ENCODE data around the gene RPL27. TPM values are rescaled to one million over a fixed set of nuclear protein-coding genes. Genes with fewer than 3 reads are reported as not detected.
"Not testable (repeated sequence)": the region's sequence is repeated elsewhere in the genome, so short reads cannot be mapped to it uniquely, and the experiment has no call there.

Gene RPL27
- total and polyA plus RNA-seq, 2 donors (not counting 3 experiments of a cell fraction or from before 2014, with no cell fraction given) = 1,014 to 2,467 TPM

- dilution Hi-C loops (cut with MboI; ENCODE audit: extremely low pct_ligation_motif_present, low sequenced_read_pairs) (no loop called here), intact Hi-C loops (cut with micrococcal nuclease) (no loop called here)
- Histone ChIP-seq H3K79me2 (ENCODE audit: control insufficient read depth, insufficient read depth, low read length) (no peaks in the 10 kb centered on the region), H3K4me1 (ENCODE audit: control insufficient read depth, extremely low read depth, insufficient read depth, low read length) (no peaks in the 10 kb centered on the region), H3K9me1 (replicated peaks; ENCODE audit: control insufficient read depth, extremely low read depth, insufficient read depth, low read length) (no peaks in the 10 kb centered on the region), H3K27me3 (ENCODE audit: control insufficient read depth in 2 of 2, insufficient read depth in 2 of 2, low read length in 2 of 2) (peaks cover 2% of the 10 kb centered on the region in 2 experiments), H2AFZ (ENCODE audit: low read depth, low read length) (no peak overlapping the region), H4K20me1 (replicated peaks; ENCODE audit: control insufficient read depth, extremely low read depth, insufficient read depth, low read length) (no peaks in the 10 kb centered on the region), H3K36me3 (ENCODE audit: control insufficient read depth in 2 of 2, extremely low read depth in 1 of 2, insufficient read depth in 2 of 2, low read length in 2 of 2) (no peaks in the 10 kb centered on the region), H3K9ac (replicated peaks; ENCODE audit: extremely low read depth, insufficient read depth, low read length) (no peak overlapping the region), H3K4me3 (replicated peaks in 1 of 3; ENCODE audit: insufficient read depth in 1 of 3, low read depth in 1 of 3, low read length in 3 of 3) (no peak overlapping the region), H3K9me3 (replicated peaks; ENCODE audit: control insufficient read depth, insufficient read depth, low read length) (no peaks in the 10 kb centered on the region), H3K27ac (ENCODE audit: insufficient read depth, low read depth, low read length) (no peak overlapping the region), H3K4me2 (ENCODE audit: insufficient read depth, low read length) (no peak overlapping the region)
- POLR2A ChIA-PET = no interaction called here
- FAIRE-seq (no peak), DNase-seq (ENCODE audit: low read depth, low spot score) (no peak)
- no TSS peak for BruUV-seq (replicated peaks)
- TF ChIP-seq MAX (IDR thresholded peaks at IDR 0.05; ENCODE audit: insufficient read depth, insufficient read length) (no peak), JUN (IDR thresholded peaks at IDR 0.05; ENCODE audit: borderline replicate concordance, insufficient read depth, insufficient read length, low read depth) (no peak), EZH2 (IDR thresholded peaks at IDR 0.05; ENCODE audit: borderline replicate concordance, low read depth, low read length, severe bottlenecking) (no peak), CTCF (IDR thresholded peaks at IDR 0.05; ENCODE audit: extremely low read depth in 1 of 2, insufficient read depth in 1 of 2, low read depth in 1 of 2, low read length in 2 of 2) (no peak), POLR2AphosphoS5 (IDR thresholded peaks at IDR 0.05; ENCODE audit: insufficient read depth, low read depth, low read length) (no peak), MYC (IDR thresholded peaks at IDR 0.05; ENCODE audit: low read depth, low read length) (no peak), POLR2A (IDR thresholded peaks at IDR 0.05; ENCODE audit: low read depth, low read length) (no peak), FOS (IDR thresholded peaks at IDR 0.05; ENCODE audit: borderline replicate concordance, insufficient read depth, low read length) (no peak), GATA2 (IDR thresholded peaks at IDR 0.05; ENCODE audit: insufficient read depth, insufficient read length, low read depth, low read length) (no peak)
- CTCF ChIA-PET = interaction anchor here (0.7 kb wide), 1 partner anchor 138 kb away, joined by 3 read pairs; no protein-coding TSS in a partner anchor
Observed at GRCh38 chr17:42971589-42971988, 26.6 kb upstream of the RPL27 start.

- H2AFZ ChIP-seq (ENCODE audit: low read depth, low read length); POLR2A ChIA-PET; H3K79me2 ChIP-seq (ENCODE audit: control insufficient read depth, insufficient read depth, low read length); intact Hi-C loops (cut with micrococcal nuclease); H3K9me1 ChIP-seq (replicated peaks; ENCODE audit: control insufficient read depth, extremely low read depth, insufficient read depth, low read length); dilution Hi-C loops (cut with MboI; ENCODE audit: extremely low pct_ligation_motif_present, low sequenced_read_pairs); CTCF ChIA-PET; H3K4me3 ChIP-seq (replicated peaks in 1 of 3; ENCODE audit: insufficient read depth in 1 of 3, low read depth in 1 of 3, low read length in 3 of 3); H4K20me1 ChIP-seq (replicated peaks; ENCODE audit: control insufficient read depth, extremely low read depth, insufficient read depth, low read length); H3K4me2 ChIP-seq (ENCODE audit: insufficient read depth, low read length); H3K27ac ChIP-seq (ENCODE audit: insufficient read depth, low read depth, low read length); H3K36me3 ChIP-seq (ENCODE audit: control insufficient read depth in 2 of 2, extremely low read depth in 1 of 2, insufficient read depth in 2 of 2, low read length in 2 of 2); H3K4me1 ChIP-seq (ENCODE audit: control insufficient read depth, extremely low read depth, insufficient read depth, low read length); DNase-seq (ENCODE audit: low read depth, low spot score); H3K9me3 ChIP-seq (replicated peaks; ENCODE audit: control insufficient read depth, insufficient read depth, low read length); BruUV-seq (replicated peaks); H3K27me3 ChIP-seq (ENCODE audit: control insufficient read depth in 2 of 2, insufficient read depth in 2 of 2, low read length in 2 of 2); FAIRE-seq; H3K9ac ChIP-seq (replicated peaks; ENCODE audit: extremely low read depth, insufficient read depth, low read length): not testable (repeated sequence)
Observed at GRCh38 chr17:42973323-42973722, 24.9 kb upstream of the RPL27 start.

Data from endothelial cell of umbilical vein (primary cell).